ENCODE results near the gene ZNF556. TPM values are rescaled to one million over a fixed set of nuclear protein-coding genes. Genes with fewer than 3 reads are reported as not detected.

ZNF556 gene
- 0.05 to 0.11 TPM (median 0.09 TPM) in 3 replicates for total RNA-seq

- no peaks in the 10 kb centered on the region for H3K36me3 Mint-ChIP-seq
- no peak within 1 kb of the TSS for H3K27ac Mint-ChIP-seq
- H3K4me1 Mint-ChIP-seq, result peaks cover 5% of the 10 kb centered on the region
- H3K9me3 Mint-ChIP-seq, result peaks cover 35% of the 10 kb centered on the region
- no peak within 1 kb of the TSS for H3K4me3 Mint-ChIP-seq
- DNase-seq (ENCODE audit: low spot score in 2 of 2, unreplicated experiment in 2 of 2), result no peak
- TF ChIP-seq CTCF (IDR thresholded peaks at IDR 0.05; ENCODE audit: unreplicated experiment), result no peak
- no peaks in the 10 kb centered on the region for H3K27me3 Mint-ChIP-seq (ENCODE audit: low read depth)
Measured at GRCh38 chr19:2867025-2867991, at the start of gene ZNF556. Gene ZNF556 (plus strand): TSS chr19:2867335. CDS start chr19:2867422, 87 bp downstream.

- DNase-seq (ENCODE audit: low spot score in 2 of 2, unreplicated experiment in 2 of 2), result peak; percentile 99
- TF ChIP-seq CTCF (IDR thresholded peaks at IDR 0.05; ENCODE audit: unreplicated experiment), result peak; percentile 93
- Mint-ChIP-seq H3K27me3 (ENCODE audit: low read depth) (no peaks in the 10 kb centered on the region), H3K36me3 (peaks cover 6% of the 10 kb centered on the region), H3K27ac (peak within 1 kb of the TSS; percentile 85), H3K4me1 (peaks cover 3% of the 10 kb centered on the region), H3K4me3 (peak within 1 kb of the TSS; percentile 93), H3K9me3 (no peaks in the 10 kb centered on the region)
Measured at GRCh38 chr19:2819540-2820111, 47.5 kb upstream of the ZNF556 start, which contains the start of gene ZNF554. Gene ZNF554 (plus strand): TSS chr19:2819868. CDS start chr19:2820072, 204 bp downstream.

GRCh38 chr19:2820112-2820702 lies 46.9 kb upstream of the ZNF556 start:
- DNase-seq (ENCODE audit: low spot score in 2 of 2, unreplicated experiment in 2 of 2), result peak in 1 of 2 experiments; percentile 55
- Mint-ChIP-seq H3K4me3 (peak overlapping the region; percentile 93), H3K27me3 (ENCODE audit: low read depth) (no peaks in the 10 kb centered on the region), H3K4me1 (peaks cover 3% of the 10 kb centered on the region), H3K36me3 (peaks cover 9% of the 10 kb centered on the region), H3K9me3 (no peaks in the 10 kb centered on the region), H3K27ac (peak overlapping the region; percentile 85)
- TF ChIP-seq CTCF (IDR thresholded peaks at IDR 0.05; ENCODE audit: unreplicated experiment), result no peak

- TF ChIP-seq CTCF (IDR thresholded peaks at IDR 0.05; ENCODE audit: unreplicated experiment), result no peak
- Mint-ChIP-seq H3K36me3 (peaks cover 29% of the 10 kb centered on the region), H3K4me3 (no peak overlapping the region), H3K27ac (no peak overlapping the region), H3K4me1 (peaks cover 3% of the 10 kb centered on the region), H3K27me3 (ENCODE audit: low read depth) (no peaks in the 10 kb centered on the region), H3K9me3 (peaks cover 8% of the 10 kb centered on the region)
- no peak for DNase-seq (ENCODE audit: low spot score in 2 of 2, unreplicated experiment in 2 of 2)
Measured at GRCh38 chr19:2822846-2823245, 44.3 kb upstream of the ZNF556 start.

GRCh38 chr19:2823646-2824045 lies 43.5 kb upstream of the ZNF556 start:
- Mint-ChIP-seq H3K27ac (no peak overlapping the region), H3K4me1 (peaks cover 3% of the 10 kb centered on the region), H3K9me3 (peaks cover 15% of the 10 kb centered on the region), H3K36me3 (peaks cover 37% of the 10 kb centered on the region), H3K27me3 (ENCODE audit: low read depth) (no peaks in the 10 kb centered on the region), H3K4me3 (no peak overlapping the region)
- DNase-seq (ENCODE audit: low spot score in 2 of 2, unreplicated experiment in 2 of 2), result no peak
- TF ChIP-seq CTCF (IDR thresholded peaks at IDR 0.05; ENCODE audit: unreplicated experiment), result no peak

Data from mesothelial cell of epicardium (in vitro differentiated cells).